Cardiac fibroblast (primary cell): Measurements from ENCODE around the gene EIF2S2.

Source experiments
- DNase-seq, 2 donors: peaks; one replicate each; pipeline versions ENCODE4 v3.0.0 to v3.0.0-alpha.2; 2010; ENCODE audit warnings: low read depth in 2 of 2
- H3K4me3 ChIP-seq, 2 donors: replicated peaks in 1 of 2; 1 replicate in 1 of 2; 2 replicates in 1 of 2; pipeline ENCODE4 v1.5.1; 2011; ENCODE audit warnings: low read depth in 2 of 2, low read length in 2 of 2, mild to moderate bottlenecking in 2 of 2, moderate library complexity in 1 of 2
- CTCF ChIP-seq: IDR thresholded peaks from one replicate; pipeline ENCODE4 v1.5.1; 2011; ENCODE audit warnings: low read depth, mild to moderate bottlenecking, low read length, inconsistent platforms

EIF2S2 gene

DNA sequence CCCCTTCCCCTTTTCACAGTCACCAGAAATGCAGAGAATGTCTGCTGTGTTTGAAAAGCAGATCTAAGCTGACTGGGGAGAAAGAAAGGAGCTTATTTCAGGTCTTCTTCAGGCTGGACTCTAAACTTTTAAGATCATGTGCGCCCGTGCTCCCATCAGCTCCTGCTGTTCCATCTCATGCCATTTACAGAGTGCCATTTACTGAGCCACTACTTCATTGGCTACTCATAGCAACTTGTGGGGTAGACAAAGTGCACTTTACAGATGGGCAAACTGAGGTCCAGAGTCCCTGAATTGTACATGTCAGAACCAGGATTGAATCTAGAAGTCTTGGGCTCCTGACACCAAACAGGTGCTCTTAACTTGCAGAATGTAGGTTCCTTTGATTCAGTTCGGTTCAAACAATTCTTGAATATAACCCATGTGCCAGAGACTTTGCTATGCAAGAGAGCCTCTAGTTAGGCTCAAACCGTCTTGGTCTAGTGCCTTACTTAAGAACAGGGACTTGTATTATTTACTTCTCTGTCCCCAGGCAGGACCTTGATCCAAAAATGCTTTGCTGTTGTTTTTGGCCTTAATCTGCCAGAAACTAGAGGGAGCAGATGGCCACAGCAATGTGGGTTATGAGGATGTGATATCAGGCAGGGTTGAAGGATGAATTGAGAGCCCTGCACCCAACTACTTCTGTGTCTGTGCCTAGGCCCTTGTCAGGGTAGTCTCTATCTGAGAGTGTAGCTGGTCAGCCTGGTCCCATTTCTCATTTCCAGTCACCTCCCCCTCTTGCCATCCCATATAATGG, 61.9 kb downstream of the EIF2S2 start:
- no peak overlapping the region for H3K4me3 ChIP-seq
- no peak for DNase-seq
- no peak for TF ChIP-seq CTCF

DNA sequence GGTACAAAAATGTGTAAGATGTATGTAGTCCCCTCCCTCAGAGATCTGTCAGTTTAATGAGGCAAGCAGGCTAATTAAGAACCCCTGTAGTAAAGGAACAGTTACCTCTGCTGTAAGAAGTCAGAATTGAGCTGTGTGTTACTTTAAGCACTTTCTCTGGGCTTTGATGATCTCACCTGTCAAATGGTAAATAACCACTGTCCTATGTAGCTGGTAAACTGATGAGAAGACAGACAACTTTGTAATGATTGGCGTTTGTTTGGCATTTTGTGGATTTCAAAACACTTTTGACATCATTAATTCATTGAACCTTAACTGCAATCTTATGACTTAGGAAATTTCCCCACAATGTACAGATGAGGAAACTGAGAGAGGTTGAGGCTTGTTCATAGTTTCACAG, 62.7 kb downstream of the EIF2S2 start:
- no peak for DNase-seq

DNA sequence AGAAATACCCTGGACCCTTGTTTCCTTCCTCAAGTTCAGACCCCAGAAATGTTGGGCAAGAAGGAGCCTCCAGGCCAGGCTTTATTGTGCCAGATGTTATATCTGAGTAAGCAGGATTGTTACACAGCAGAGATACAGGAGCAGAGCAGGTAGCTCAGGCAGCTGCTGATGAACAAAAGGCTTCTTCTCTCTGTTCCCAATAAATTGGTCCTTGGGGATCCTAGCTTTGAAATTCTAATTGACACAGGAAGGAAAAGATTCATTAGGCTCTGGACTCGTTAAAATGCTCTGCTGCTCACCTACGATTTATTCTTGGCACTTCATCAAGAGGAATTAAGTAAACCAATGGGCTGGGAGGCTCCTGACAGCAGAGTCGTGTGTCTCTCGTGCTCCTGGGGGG, 64.1 kb downstream of the EIF2S2 start:
- no peak for TF ChIP-seq CTCF
- DNase-seq, result no peak
- H3K4me3 ChIP-seq, result no peak overlapping the region

More for the DNA sequence above, 62.7 kb downstream of the EIF2S2 start:
- H3K4me3 ChIP-seq, result no peak overlapping the region
- no peak for TF ChIP-seq CTCF

DNA sequence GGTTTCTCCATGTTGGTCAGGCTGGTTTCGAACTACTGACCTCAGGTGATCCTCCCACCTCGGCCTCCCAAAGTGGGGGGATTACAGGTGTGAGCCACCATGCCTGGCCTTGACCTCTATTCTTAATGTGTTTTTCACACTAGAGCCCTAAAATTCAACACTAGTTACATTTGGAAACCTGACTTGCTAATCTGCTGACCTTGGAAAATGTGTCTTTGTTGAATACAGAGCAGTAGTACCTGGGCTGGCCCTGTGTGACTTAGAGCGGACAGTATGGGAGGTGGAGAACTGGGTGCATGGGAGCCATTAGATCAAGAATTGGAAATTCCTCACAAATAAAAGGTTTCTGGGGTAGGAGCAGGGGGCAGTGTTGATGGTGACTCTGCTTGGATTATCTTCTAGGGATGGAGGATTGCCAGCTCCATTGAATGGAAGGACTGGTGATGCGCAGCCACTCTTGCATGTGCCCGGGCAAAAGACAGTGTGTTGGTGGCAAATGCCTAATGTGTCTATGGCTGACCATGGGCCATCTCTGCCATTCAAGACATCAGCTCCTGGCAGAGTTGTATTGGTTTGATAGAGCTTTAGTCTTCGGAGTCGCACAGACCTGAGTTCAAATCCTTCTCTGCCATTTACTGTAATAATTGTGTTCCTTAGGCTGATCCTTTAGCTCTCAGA, 64.9 kb downstream of the EIF2S2 start:
- no peak for TF ChIP-seq CTCF
- H3K4me3 ChIP-seq, result no peak overlapping the region
- DNase-seq, result no peak

DNA sequence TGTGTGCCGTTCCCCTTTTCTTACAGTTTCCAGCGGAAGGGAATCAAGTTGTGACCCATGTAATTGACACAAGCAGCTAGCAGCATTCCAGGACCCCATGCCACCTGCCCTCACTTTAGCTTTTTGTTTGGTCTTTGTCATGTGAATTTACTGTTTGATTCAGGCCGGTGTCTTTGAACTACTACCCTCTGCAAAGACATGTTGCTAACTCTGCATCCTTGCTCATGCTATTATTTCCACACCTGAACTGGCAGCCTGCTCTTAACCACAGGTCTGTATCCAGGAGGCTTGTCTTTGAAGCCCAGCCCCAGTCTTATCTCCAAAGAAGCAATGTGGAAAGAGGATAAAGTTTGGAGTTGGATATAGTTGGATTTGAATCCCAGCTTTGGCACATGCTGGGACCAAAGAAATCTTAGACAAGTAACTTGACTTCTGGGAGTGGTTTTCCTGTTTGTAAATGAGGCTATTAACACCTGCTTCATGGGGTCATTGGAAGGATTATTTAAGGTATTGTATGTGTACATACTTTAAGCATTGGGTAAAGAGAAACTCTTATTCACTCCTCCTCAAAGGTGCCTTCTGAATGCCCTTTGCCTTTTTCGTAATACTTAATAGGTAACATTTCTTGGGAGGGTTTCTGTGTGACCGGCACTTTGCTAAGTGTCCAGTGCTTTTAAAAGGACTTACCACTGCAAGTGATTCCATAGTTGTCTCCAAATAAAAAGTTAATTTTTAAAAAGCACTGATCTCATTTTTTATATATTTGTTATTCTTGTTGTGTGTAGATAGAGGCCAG, 65.9 kb downstream of the EIF2S2 start:
- H3K4me3 ChIP-seq, result no peak overlapping the region
- DNase-seq, result no peak
- TF ChIP-seq CTCF, result no peak

DNA sequence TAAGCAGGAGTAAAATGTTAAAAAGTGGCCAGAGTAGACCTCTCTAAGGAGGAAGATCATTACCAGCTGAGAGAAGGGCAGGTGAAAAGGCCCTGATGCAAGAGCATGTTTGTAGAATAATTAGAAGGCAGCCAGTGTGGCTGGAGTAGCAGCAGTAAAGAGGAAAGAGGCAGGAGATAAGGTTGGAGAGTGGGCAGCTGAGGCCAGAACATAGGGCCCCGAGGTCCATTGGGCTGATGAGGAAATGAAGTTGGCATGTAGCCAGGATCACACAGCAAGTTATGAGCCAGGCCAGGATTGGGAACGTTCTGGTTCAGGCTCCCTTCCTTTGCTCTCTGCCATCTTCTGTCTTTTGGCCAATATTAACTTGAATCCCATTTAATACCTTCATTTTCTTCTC, 66.7 kb downstream of the EIF2S2 start:
- H3K4me3 ChIP-seq, result no peak overlapping the region
- DNase-seq, result peak; percentile 38 to 81
- TF ChIP-seq CTCF, result no peak
